T-helper 1 cell treated with Interleukin-12 subunit alpha and Interleukin-12 subunit beta and Interleukin-4 antibody, amounts not matched to agents 30 μg/mL and 1 μg/mL, for 36 hours (primary cell): Measurements from ENCODE around the gene PDK3.

ENCODE experiments used
- H3K27ac Mint-ChIP-seq: one replicate; pipeline ENCODE4 v1.8.0; 2021; ENCODE audit warnings: mild to moderate bottlenecking, mixed read lengths
- H3K27me3 Mint-ChIP-seq: one replicate; pipeline ENCODE4 v1.8.0; 2021; ENCODE audit warnings: low read depth, mixed read lengths
- H3K36me3 Mint-ChIP-seq: one replicate; pipeline ENCODE4 v1.8.0; 2021; ENCODE audit warnings: low read depth, mixed read lengths
- H3K4me1 Mint-ChIP-seq: one replicate; pipeline ENCODE4 v1.8.0; 2021; ENCODE audit warnings: low read depth, mixed read lengths
- H3K4me3 Mint-ChIP-seq: one replicate; pipeline ENCODE4 v1.8.0; 2021; ENCODE audit warnings: mild to moderate bottlenecking, moderate library complexity, mixed read lengths
- H3K9me3 Mint-ChIP-seq: one replicate; pipeline ENCODE4 v1.8.0; 2021; ENCODE audit warnings: mixed read lengths

The PDK3 gene

DNA sequence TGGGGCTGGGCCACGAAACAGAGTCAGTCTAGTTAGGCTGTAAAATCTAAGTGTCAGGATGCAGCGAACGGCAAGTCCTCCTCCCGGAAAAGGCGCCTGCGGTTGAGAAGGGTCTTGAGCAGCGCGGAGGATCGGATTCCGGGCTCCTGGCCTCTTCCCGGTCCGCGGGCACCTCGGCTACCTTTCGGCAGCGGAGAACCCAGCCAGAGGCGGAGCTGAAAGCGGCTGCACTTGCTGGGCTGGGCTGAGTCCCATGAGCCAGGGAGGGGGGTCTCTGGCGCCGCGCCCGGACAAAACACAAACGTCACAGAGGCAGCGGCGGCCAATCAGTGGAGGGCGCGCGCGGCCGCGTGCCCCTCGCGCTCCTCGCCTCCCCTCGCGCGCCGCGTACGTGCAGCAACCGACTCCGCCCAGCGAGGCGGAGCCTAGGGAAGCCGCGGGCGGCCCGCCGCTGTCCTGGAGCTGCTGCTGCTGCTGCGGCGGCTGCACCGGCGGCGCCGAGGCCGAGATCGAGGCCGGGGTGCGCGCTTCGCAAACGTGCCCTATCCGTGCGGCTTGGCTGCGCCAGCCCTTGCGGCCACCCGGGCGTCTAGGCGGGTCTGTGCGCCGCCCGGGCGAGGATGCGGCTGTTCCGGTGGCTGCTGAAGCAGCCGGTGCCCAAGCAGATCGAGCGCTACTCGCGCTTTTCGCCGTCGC is at the start of gene PDK3:
PDK3 (plus strand) TSS at position 451 of the 696 bp plus-strand sequence; CDS start at position 621, 170 bp downstream.
- H3K27me3 Mint-ChIP-seq, result no peaks in the 10 kb centered on the region
- H3K9me3 Mint-ChIP-seq, result no peaks in the 10 kb centered on the region
- H3K4me1 Mint-ChIP-seq, result peaks cover 23% of the 10 kb centered on the region
- H3K36me3 Mint-ChIP-seq, result peaks cover 4% of the 10 kb centered on the region
- H3K27ac Mint-ChIP-seq, result peak within 1 kb of the TSS; percentile 93
- H3K4me3 Mint-ChIP-seq, result peak within 1 kb of the TSS; percentile 84

- Mint-ChIP-seq H3K9me3 (no peaks in the 10 kb centered on the region), H3K27ac (no peak overlapping the region), H3K4me1 (peaks cover 4% of the 10 kb centered on the region), H3K36me3 (no peaks in the 10 kb centered on the region), H3K4me3 (no peak overlapping the region), H3K27me3 (no peaks in the 10 kb centered on the region)
Measured at GRCh38 chrX:24415921-24416320, 49.2 kb upstream of the PDK3 start.

DNA sequence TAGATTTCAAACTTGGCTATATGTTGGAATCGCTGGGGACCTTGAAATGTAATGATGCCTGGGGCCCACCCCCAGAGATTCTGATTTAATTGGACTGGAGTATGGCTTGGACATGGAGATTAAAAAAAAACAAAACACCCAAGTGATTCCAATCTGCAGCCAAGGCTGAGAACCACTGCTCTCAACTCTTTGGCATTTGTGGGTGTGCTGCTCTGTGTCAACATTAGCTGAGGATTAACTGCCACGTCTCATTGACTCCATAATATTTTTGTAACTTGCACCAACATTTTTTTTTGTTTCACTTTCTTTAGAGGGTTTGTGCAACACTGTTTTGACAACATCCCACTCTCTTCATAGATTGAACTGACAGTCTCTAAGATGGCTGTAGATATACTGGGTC is 41.1 kb upstream of the PDK3 start:
- Mint-ChIP-seq H3K27ac (no peak overlapping the region), H3K27me3 (no peaks in the 10 kb centered on the region), H3K4me1 (peaks cover 4% of the 10 kb centered on the region), H3K9me3 (no peaks in the 10 kb centered on the region), H3K4me3 (no peak overlapping the region), H3K36me3 (no peaks in the 10 kb centered on the region)

DNA sequence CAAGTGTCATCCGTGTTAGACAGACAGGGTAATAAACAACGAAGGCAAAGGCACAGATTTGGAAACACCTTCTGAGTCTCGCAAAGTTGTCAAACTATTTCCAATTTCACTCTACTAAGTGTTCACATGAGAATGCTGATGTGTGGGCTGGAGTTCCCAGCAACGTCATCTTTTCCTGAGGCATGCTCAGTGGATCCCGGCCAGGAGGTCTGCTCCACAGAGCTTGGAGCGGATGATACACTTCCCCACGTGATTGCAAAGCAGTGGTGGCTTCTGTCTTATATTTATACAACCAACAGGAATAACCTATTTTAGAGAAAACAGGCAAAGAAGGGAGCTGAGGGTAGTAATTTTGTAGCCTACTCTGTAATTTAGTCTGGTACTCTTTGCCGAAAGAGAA is 40.1 kb upstream of the PDK3 start:
- H3K27ac Mint-ChIP-seq, result no peak overlapping the region
- H3K27me3 Mint-ChIP-seq, result no peaks in the 10 kb centered on the region
- H3K4me1 Mint-ChIP-seq, result peaks cover 4% of the 10 kb centered on the region
- no peak overlapping the region for H3K4me3 Mint-ChIP-seq
- no peaks in the 10 kb centered on the region for H3K9me3 Mint-ChIP-seq
- no peaks in the 10 kb centered on the region for H3K36me3 Mint-ChIP-seq

DNA sequence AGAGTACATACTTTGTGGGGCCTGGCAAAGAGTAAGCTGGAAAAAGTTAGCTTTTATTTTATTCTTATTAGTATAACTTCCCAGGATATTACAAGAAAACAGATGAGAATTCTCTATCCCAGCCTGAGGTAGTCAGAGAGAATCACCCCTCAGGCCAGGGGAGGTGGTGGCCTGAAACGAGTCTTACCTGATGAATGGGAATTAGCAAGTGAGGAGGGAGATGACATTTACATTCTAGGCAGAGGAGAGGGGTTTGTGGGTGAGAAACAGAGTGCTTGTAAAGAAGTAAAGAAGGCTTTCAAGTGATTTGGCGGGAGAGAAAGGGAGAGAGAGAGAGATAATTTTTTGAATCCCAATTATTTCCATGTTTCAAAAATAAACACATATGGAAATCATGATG is 39.3 kb upstream of the PDK3 start:
- H3K4me1 Mint-ChIP-seq, result peaks cover 4% of the 10 kb centered on the region
- no peak overlapping the region for H3K27ac Mint-ChIP-seq
- no peaks in the 10 kb centered on the region for H3K9me3 Mint-ChIP-seq
- H3K4me3 Mint-ChIP-seq, result no peak overlapping the region
- no peaks in the 10 kb centered on the region for H3K36me3 Mint-ChIP-seq
- H3K27me3 Mint-ChIP-seq, result no peaks in the 10 kb centered on the region

- Mint-ChIP-seq H3K27ac (no peak overlapping the region), H3K4me1 (peaks cover 4% of the 10 kb centered on the region), H3K9me3 (no peaks in the 10 kb centered on the region), H3K4me3 (no peak overlapping the region), H3K27me3 (no peaks in the 10 kb centered on the region), H3K36me3 (no peaks in the 10 kb centered on the region)
Measured at GRCh38 chrX:24426340-24426913, 38.7 kb upstream of the PDK3 start.

DNA sequence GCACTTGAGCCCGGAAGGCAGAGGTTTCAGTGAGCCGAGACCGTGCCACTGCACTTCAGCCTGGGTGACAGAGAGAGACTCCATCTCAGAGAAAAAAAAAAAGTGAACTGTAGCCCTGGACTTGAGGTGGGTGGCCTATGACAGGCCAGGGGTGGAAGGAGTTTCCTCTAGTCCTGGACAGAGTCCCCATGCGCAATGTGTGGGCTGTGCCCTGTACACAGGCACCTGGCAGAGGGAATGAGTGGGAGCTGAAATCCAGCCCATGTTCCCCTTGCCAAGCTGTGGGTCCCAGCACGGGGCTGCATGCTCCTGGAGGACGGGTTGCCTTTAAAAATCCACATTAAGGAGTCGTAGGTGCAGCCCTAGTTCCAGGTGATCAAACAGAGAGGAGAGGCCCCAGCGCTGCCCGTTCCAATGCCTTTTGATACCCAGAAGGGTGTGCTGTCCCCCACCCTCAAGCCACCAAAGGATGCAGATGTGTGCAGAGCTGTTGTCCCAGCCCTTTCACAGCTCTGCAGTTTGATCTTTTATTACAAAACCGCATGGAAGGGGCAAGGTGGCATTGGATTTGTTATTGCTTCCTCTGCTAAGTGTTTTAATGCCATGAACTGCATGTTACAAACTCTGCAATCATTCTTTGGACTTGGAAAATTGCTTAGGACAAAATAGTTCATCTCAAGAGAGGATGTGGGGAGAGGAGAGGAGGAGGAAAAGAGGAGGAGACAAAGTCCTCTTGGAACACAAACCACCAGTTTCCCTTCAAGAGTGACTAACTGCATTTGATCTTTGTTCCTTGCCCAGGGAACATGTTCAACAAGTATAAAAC is 38.0 kb upstream of the PDK3 start:
- H3K9me3 Mint-ChIP-seq, result peaks cover 3% of the 10 kb centered on the region
- H3K4me1 Mint-ChIP-seq, result peaks cover 4% of the 10 kb centered on the region
- no peak overlapping the region for H3K4me3 Mint-ChIP-seq
- H3K27me3 Mint-ChIP-seq, result no peaks in the 10 kb centered on the region
- H3K36me3 Mint-ChIP-seq, result no peaks in the 10 kb centered on the region
- no peak overlapping the region for H3K27ac Mint-ChIP-seq

- peaks cover 4% of the 10 kb centered on the region for H3K4me1 Mint-ChIP-seq
- no peaks in the 10 kb centered on the region for H3K36me3 Mint-ChIP-seq
- no peaks in the 10 kb centered on the region for H3K27me3 Mint-ChIP-seq
- H3K9me3 Mint-ChIP-seq, result peaks cover 3% of the 10 kb centered on the region
- no peak overlapping the region for H3K4me3 Mint-ChIP-seq
- no peak overlapping the region for H3K27ac Mint-ChIP-seq
Measured at GRCh38 chrX:24427747-24428019, 37.4 kb upstream of the PDK3 start.

GRCh38 chrX:24428516-24428915 is 36.6 kb upstream of the PDK3 start:
- Mint-ChIP-seq H3K27ac (no peak overlapping the region), H3K9me3 (peaks cover 3% of the 10 kb centered on the region), H3K27me3 (no peaks in the 10 kb centered on the region), H3K4me1 (peaks cover 4% of the 10 kb centered on the region), H3K36me3 (no peaks in the 10 kb centered on the region), H3K4me3 (no peak overlapping the region)

DNA sequence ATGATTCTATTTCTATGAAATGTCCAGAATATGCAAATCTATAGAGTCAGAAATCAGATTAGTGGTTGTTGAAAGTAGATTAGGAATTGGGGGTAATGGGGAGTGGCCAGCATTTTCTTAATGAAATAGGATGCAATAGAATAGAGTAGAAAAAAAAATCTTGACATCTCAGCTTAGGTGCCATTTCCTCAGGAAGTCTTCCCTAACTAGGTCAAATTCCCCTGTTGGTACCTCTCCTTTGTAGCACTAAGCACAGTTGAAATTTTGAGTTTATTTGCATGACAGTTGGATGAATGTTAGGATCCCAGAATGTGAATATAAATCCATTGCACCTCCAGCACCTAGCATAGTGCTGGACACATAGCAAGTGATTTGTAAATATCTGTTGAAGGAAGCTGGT is 30.0 kb upstream of the PDK3 start:
- H3K4me1 Mint-ChIP-seq, result no peaks in the 10 kb centered on the region
- H3K9me3 Mint-ChIP-seq, result peaks cover 3% of the 10 kb centered on the region
- H3K27ac Mint-ChIP-seq, result no peak overlapping the region
- no peaks in the 10 kb centered on the region for H3K27me3 Mint-ChIP-seq
- no peaks in the 10 kb centered on the region for H3K36me3 Mint-ChIP-seq
- no peak overlapping the region for H3K4me3 Mint-ChIP-seq

DNA sequence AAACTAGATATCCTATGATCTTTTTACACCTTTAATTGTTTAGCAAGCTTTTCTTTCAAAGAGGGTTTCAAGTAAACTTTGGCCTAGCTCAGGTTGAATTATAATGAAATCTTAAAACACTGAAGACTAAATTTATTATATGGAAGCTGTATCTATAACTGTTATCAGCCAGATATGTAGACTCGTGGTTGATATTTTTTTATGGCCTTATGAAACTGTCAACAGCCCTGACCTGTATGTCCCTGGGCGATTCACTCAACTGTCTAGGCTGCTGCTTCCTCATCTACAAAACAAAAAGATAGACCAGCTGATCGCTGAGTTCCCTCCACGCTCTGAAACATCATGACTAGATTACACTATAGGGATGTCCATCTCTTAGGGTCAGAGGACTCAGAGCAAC is 21.2 kb upstream of the PDK3 start:
- Mint-ChIP-seq H3K4me1 (no peaks in the 10 kb centered on the region), H3K36me3 (no peaks in the 10 kb centered on the region), H3K9me3 (no peaks in the 10 kb centered on the region), H3K27me3 (peaks cover 4% of the 10 kb centered on the region), H3K27ac (no peak overlapping the region), H3K4me3 (no peak overlapping the region)

- no peak overlapping the region for H3K27ac Mint-ChIP-seq
- H3K4me1 Mint-ChIP-seq, result no peaks in the 10 kb centered on the region
- no peaks in the 10 kb centered on the region for H3K36me3 Mint-ChIP-seq
- peaks cover 4% of the 10 kb centered on the region for H3K27me3 Mint-ChIP-seq
- no peaks in the 10 kb centered on the region for H3K9me3 Mint-ChIP-seq
- H3K4me3 Mint-ChIP-seq, result no peak overlapping the region
Measured at GRCh38 chrX:24444645-24445044, 20.4 kb upstream of the PDK3 start.

DNA sequence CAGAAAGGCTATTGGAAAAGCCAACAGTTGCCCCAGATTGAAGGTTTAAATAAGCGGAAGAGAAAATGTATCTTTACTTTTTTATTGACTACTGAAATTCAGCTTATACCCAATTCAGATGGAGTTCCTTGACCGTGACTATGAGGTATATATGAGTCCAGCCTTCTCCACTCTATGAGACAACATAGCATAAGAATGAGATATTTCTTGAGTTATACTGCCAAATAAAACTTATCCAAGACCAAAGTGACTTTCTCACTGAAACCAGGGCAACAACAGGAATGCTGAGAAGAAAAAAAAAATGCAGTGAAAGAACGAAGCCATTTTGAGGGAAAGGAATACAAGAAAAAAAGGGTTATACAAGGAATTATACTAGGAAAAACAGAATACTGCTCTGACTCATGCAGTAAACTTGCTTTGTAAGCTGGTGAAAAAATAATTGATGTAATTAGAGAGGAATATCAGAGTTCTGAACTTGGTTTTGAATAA is 16.3 kb upstream of the PDK3 start:
- Mint-ChIP-seq H3K27ac (no peak overlapping the region), H3K4me1 (no peaks in the 10 kb centered on the region), H3K9me3 (no peaks in the 10 kb centered on the region), H3K36me3 (no peaks in the 10 kb centered on the region), H3K4me3 (no peak overlapping the region), H3K27me3 (peaks cover 4% of the 10 kb centered on the region)

GRCh38 chrX:24463077-24463476 is 2.0 kb upstream of the PDK3 start:
- Mint-ChIP-seq H3K9me3 (no peaks in the 10 kb centered on the region), H3K4me1 (peaks cover 21% of the 10 kb centered on the region), H3K4me3 (no peak overlapping the region), H3K36me3 (peaks cover 4% of the 10 kb centered on the region), H3K27me3 (no peaks in the 10 kb centered on the region), H3K27ac (no peak overlapping the region)

- Mint-ChIP-seq H3K27ac (peak overlapping the region; percentile 93), H3K4me3 (peak overlapping the region; percentile 84), H3K27me3 (no peaks in the 10 kb centered on the region), H3K9me3 (no peaks in the 10 kb centered on the region), H3K4me1 (peaks cover 23% of the 10 kb centered on the region), H3K36me3 (peaks cover 4% of the 10 kb centered on the region)
Measured at GRCh38 chrX:24464498-24464835, 619 bp upstream of the PDK3 start.
